H9 (cell line): Measurements from ENCODE around the gene HCRTR2. TPM values are rescaled to one million over a fixed set of nuclear protein-coding genes. Genes with fewer than 3 reads are reported as not detected.

Experiments
- DNase-seq: peaks from one replicate; pipeline ENCODE4 v3.0.0-alpha.2; 2017
- H2AFZ ChIP-seq: one replicate; pipeline ENCODE4 v1.6.1; 2013; ENCODE audit warnings: mild to moderate bottlenecking, low read length, control low read depth, moderate library complexity
- H2AK5ac ChIP-seq: 2 replicates; pipeline ENCODE4 v1.6.1; 2013; ENCODE audit warnings: low read length, control low read depth, mixed read lengths; ENCODE audit not compliant: insufficient read length
- H2BK120ac ChIP-seq: one replicate; pipeline ENCODE4 v1.6.1; 2013; ENCODE audit warnings: low read depth, mild to moderate bottlenecking, low read length, control low read depth, inconsistent platforms; ENCODE audit not compliant: poor library complexity, severe bottlenecking
- H2BK12ac ChIP-seq: 2 replicates; pipeline ENCODE4 v1.6.1; 2013; ENCODE audit warnings: low read length, control low read depth, mixed read lengths, low read depth; ENCODE audit not compliant: insufficient read length
- H2BK15ac ChIP-seq: 2 replicates; pipeline ENCODE4 v1.6.1; 2013; ENCODE audit warnings: low read depth, low read length, control low read depth
- H2BK20ac ChIP-seq: one replicate; pipeline ENCODE4 v1.6.1; 2013; ENCODE audit warnings: low read depth, mild to moderate bottlenecking, low read length, control low read depth, inconsistent platforms; ENCODE audit not compliant: poor library complexity, severe bottlenecking
- H2BK5ac ChIP-seq: 2 replicates; pipeline ENCODE4 v1.6.1; 2013; ENCODE audit warnings: low read length, control low read depth, mixed read lengths; ENCODE audit not compliant: insufficient read length
- H3K14ac ChIP-seq: 2 replicates; pipeline ENCODE4 v1.6.1; 2013; ENCODE audit warnings: low read length, control low read depth; ENCODE audit not compliant: insufficient read depth
- H3K18ac ChIP-seq: 2 replicates; pipeline ENCODE4 v1.6.1; 2013; ENCODE audit warnings: low read depth, mild to moderate bottlenecking, mixed read lengths, low read length, control low read depth; ENCODE audit not compliant: insufficient read length
- H3K23ac ChIP-seq: 2 replicates; pipeline ENCODE4 v1.6.1; 2013; ENCODE audit warnings: low read length, control low read depth, mixed read lengths, low read depth; ENCODE audit not compliant: insufficient read length
- H3K23me2 ChIP-seq: 2 replicates; pipeline ENCODE4 v1.6.1; 2013; ENCODE audit warnings: low read depth, mild to moderate bottlenecking, mixed read lengths, low read length, control low read depth; ENCODE audit not compliant: insufficient read length, poor library complexity, severe bottlenecking
- H3K27ac ChIP-seq: 2 replicates; pipeline ENCODE4 v1.5.1; 2013; ENCODE audit warnings: low read length, control low read depth, mixed read lengths, low read depth; ENCODE audit not compliant: insufficient read length
- H3K27me3 ChIP-seq: 2 replicates; pipeline ENCODE4 v1.6.1; 2013; ENCODE audit warnings: low read length, control low read depth, inconsistent platforms; ENCODE audit not compliant: insufficient read depth
- H3K4ac ChIP-seq: 2 replicates; pipeline ENCODE4 v1.6.1; 2013; ENCODE audit warnings: low read depth, mild to moderate bottlenecking, control low read depth, inconsistent platforms, low read length, moderate library complexity
- H3K4me1 ChIP-seq: 2 replicates; pipeline ENCODE4 v1.6.1; 2013; ENCODE audit warnings: low read length, control low read depth, inconsistent platforms; ENCODE audit not compliant: insufficient read depth
- H3K4me2 ChIP-seq: 2 replicates; pipeline ENCODE4 v1.6.1; 2013; ENCODE audit warnings: low read length, control low read depth, mixed read lengths; ENCODE audit not compliant: insufficient read length, insufficient read depth
- H3K56ac ChIP-seq: 2 replicates; pipeline ENCODE4 v1.6.1; 2013; ENCODE audit warnings: low read depth, mild to moderate bottlenecking, mixed read lengths, low read length, control low read depth; ENCODE audit not compliant: insufficient read length
- H3K79me1 ChIP-seq: 2 replicates; pipeline ENCODE4 v1.6.1; 2013; ENCODE audit warnings: low read depth, mild to moderate bottlenecking, moderate library complexity, low read length, control low read depth, inconsistent platforms; ENCODE audit not compliant: insufficient read depth, poor library complexity, severe bottlenecking
- H3K79me2 ChIP-seq: 2 replicates; pipeline ENCODE4 v1.6.1; 2013; ENCODE audit warnings: low read length, control low read depth, inconsistent platforms; ENCODE audit not compliant: insufficient read depth
- H3K9ac ChIP-seq: 2 replicates; pipeline ENCODE4 v1.6.1; 2013; ENCODE audit warnings: low read length, control low read depth, mixed read lengths; ENCODE audit not compliant: insufficient read length; ENCODE audit errors: extremely low read depth
- H3K9me3 ChIP-seq: one replicate; pipeline ENCODE4 v1.6.1; 2013; ENCODE audit warnings: low read depth, low read length, inconsistent platforms; ENCODE audit not compliant: control insufficient read depth
- H3T11ph ChIP-seq: one replicate; pipeline ENCODE4 v1.6.1; 2013; ENCODE audit warnings: mild to moderate bottlenecking, low read length, control low read depth, inconsistent platforms
- H4K20me1 ChIP-seq: one replicate; pipeline ENCODE4 v1.6.1; 2013; ENCODE audit not compliant: control insufficient read depth, insufficient read length, insufficient read depth
- H4K5ac ChIP-seq: 2 replicates; pipeline ENCODE4 v1.6.1; 2013; ENCODE audit warnings: low read depth, mild to moderate bottlenecking, mixed read lengths, low read length, control low read depth; ENCODE audit not compliant: insufficient read length
- H4K8ac ChIP-seq: replicated peaks from 2 replicates; pipeline ENCODE4 v1.6.1; 2013; ENCODE audit warnings: low read length, control low read depth, mixed read lengths, low read depth; ENCODE audit not compliant: insufficient read length
- H4K91ac ChIP-seq: 2 replicates; pipeline ENCODE4 v1.6.1; 2013; ENCODE audit warnings: low read depth, mild to moderate bottlenecking, moderate library complexity, mixed read lengths, low read length, control low read depth; ENCODE audit not compliant: insufficient read length
- H3K27ac Mint-ChIP-seq, 3 experiments: 2 replicates in 2 of 3; 3 replicates in 1 of 3; pipeline ENCODE4 v1.8.0; 2020 to 2021; ENCODE audit warnings: mixed read lengths in 3 of 3, mild to moderate bottlenecking in 1 of 3, moderate library complexity in 1 of 3
- H3K27me3 Mint-ChIP-seq: 2 replicates; pipeline ENCODE4 v1.8.0; 2021; ENCODE audit warnings: low read depth, mild to moderate bottlenecking, moderate library complexity, mixed read lengths
- H3K36me3 Mint-ChIP-seq, 3 experiments: 2 replicates in 2 of 3; 3 replicates in 1 of 3; pipeline ENCODE4 v1.8.0; 2020 to 2021; ENCODE audit warnings: low read depth in 3 of 3, mixed read lengths in 3 of 3; ENCODE audit not compliant: insufficient read depth in 1 of 3
- H3K4me1 Mint-ChIP-seq, 2 experiments: 2 replicates each; pipeline ENCODE4 v1.8.0; 2020; ENCODE audit warnings: mixed read lengths in 2 of 2
- H3K4me3 Mint-ChIP-seq, 2 experiments: 2 replicates in 1 of 2; 3 replicates in 1 of 2; pipeline ENCODE4 v1.8.0; 2020 to 2021; ENCODE audit warnings: mild to moderate bottlenecking in 2 of 2, mixed read lengths in 2 of 2, moderate library complexity in 1 of 2
- H3K9me3 Mint-ChIP-seq, 2 experiments: 2 replicates in 1 of 2; 3 replicates in 1 of 2; pipeline ENCODE4 v1.8.0; 2020; ENCODE audit warnings: mild to moderate bottlenecking in 2 of 2, mixed read lengths in 2 of 2, moderate library complexity in 1 of 2
- total RNA-seq: library from RNA; stranded (reverse); gene quantifications from 2 replicates; pipeline ENCODE4 v1.2.1, GENCODE V29; 2021
- TF ChIP-seq, protein P1 (sequence below): fragments of 200-600 bp; sonication (generic); conservative IDR thresholded peaks from 3 replicates; pipeline ENCODE4 v1.8.0; 2021; ENCODE audit warnings: antibody characterized with exemption, mild to moderate bottlenecking

HCRTR2 gene
- total RNA-seq, 1 experiment from 2014 or later: not detected

DNA sequence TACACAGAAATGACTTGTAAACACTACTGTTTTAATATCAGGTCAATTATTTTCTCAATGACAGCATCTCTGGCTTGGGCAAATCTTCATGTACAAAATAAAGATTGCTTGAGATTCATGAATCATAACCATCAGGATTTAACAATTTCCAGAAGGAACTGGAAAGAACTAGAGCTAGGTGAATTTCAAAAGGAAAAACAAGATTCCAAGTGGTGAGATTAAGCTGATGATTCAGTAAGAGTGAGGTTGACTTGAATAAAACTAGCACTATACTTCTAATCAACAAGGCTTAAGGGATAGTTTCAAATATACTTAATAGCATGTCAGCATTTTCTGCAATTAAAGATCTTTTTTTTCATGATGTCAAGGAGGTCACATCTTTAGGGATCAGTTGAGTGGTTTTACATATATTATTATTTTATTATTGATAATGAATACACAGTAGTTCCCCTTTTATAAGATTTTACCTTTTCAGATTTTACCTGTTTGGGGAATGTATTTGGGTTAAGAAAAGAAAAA lies 43.5 kb upstream of the HCRTR2 start:
- peaks cover 0 to 4% (median 0%) of the 10 kb centered on the region in 3 experiments; a peak in 1 of 7 replicates for H3K36me3 Mint-ChIP-seq
- Histone ChIP-seq H3K23me2 (no peaks in the 10 kb centered on the region), H3K27me3 (no peaks in the 10 kb centered on the region), H2BK12ac (no peak overlapping the region), H3K56ac (no peak overlapping the region), H3K27ac (no peak overlapping the region), H2BK15ac (no peak overlapping the region), H2AK5ac (no peak overlapping the region), H3K23ac (no peak overlapping the region), H3K9me3 (no peaks in the 10 kb centered on the region), H3K4me1 (no peaks in the 10 kb centered on the region), H3K4ac (no peak overlapping the region), H3K79me2 (no peaks in the 10 kb centered on the region), H3K9ac (no peak overlapping the region), H4K5ac (no peak overlapping the region), H3K79me1 (no peaks in the 10 kb centered on the region), H2BK5ac (no peak overlapping the region), H4K8ac (no peak overlapping the region), H3T11ph (no peak overlapping the region), H2BK20ac (no peak overlapping the region), H3K14ac (no peak overlapping the region), H4K20me1 (no peaks in the 10 kb centered on the region), H2BK120ac (no peak overlapping the region), H2AFZ (no peak overlapping the region), H3K4me2 (no peak overlapping the region), H3K18ac (no peak overlapping the region), H4K91ac (no peak overlapping the region)
- no peak overlapping the region for H3K27ac Mint-ChIP-seq
- no peak overlapping the region for H3K4me3 Mint-ChIP-seq
- TF ChIP-seq, protein P1, sequence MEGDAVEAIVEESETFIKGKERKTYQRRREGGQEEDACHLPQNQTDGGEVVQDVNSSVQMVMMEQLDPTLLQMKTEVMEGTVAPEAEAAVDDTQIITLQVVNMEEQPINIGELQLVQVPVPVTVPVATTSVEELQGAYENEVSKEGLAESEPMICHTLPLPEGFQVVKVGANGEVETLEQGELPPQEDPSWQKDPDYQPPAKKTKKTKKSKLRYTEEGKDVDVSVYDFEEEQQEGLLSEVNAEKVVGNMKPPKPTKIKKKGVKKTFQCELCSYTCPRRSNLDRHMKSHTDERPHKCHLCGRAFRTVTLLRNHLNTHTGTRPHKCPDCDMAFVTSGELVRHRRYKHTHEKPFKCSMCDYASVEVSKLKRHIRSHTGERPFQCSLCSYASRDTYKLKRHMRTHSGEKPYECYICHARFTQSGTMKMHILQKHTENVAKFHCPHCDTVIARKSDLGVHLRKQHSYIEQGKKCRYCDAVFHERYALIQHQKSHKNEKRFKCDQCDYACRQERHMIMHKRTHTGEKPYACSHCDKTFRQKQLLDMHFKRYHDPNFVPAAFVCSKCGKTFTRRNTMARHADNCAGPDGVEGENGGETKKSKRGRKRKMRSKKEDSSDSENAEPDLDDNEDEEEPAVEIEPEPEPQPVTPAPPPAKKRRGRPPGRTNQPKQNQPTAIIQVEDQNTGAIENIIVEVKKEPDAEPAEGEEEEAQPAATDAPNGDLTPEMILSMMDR: no peak
- H3K4me1 Mint-ChIP-seq: no peaks in the 10 kb centered on the region
- H3K27me3 Mint-ChIP-seq: no peaks in the 10 kb centered on the region
- H3K9me3 Mint-ChIP-seq: no peaks in the 10 kb centered on the region; a peak in 2 of 5 replicates
- no peak for DNase-seq
